Measurements from ENCODE around the gene ADCY3.

DNA sequence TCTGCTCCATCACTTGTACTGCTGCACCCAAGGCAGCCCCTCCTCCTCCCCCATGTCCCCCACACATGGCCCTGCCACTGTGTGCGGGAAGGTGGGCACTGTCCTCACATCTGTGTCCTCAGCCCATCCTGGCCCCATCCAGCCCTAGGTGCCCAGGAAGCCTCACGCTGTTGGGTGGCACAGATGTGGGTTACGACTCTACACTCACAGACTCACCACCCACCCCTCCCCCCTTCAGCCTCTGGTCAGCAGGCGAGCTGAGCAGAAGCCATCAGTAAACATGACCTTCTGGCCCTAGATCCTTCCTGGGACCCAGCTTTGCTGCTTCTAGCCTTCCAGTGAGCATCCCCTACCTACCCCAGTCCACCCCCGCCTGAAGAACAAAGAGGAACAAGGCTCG, 43.0 kb downstream of the ADCY3 start:
- TF ChIP-seq, protein P1, sequence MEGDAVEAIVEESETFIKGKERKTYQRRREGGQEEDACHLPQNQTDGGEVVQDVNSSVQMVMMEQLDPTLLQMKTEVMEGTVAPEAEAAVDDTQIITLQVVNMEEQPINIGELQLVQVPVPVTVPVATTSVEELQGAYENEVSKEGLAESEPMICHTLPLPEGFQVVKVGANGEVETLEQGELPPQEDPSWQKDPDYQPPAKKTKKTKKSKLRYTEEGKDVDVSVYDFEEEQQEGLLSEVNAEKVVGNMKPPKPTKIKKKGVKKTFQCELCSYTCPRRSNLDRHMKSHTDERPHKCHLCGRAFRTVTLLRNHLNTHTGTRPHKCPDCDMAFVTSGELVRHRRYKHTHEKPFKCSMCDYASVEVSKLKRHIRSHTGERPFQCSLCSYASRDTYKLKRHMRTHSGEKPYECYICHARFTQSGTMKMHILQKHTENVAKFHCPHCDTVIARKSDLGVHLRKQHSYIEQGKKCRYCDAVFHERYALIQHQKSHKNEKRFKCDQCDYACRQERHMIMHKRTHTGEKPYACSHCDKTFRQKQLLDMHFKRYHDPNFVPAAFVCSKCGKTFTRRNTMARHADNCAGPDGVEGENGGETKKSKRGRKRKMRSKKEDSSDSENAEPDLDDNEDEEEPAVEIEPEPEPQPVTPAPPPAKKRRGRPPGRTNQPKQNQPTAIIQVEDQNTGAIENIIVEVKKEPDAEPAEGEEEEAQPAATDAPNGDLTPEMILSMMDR (conservative IDR thresholded peaks at IDR 0.05; ENCODE audit: low read depth, low read length): no peak
- TF ChIP-seq RCOR1 (IDR thresholded peaks at IDR 0.05; ENCODE audit: insufficient replicate concordance, low read length) (no peak), POLR2A (IDR thresholded peaks at IDR 0.05; ENCODE audit: low read depth, low read length) (no peak)

Measured in IMR-90 (cell line).